GM19455 (cell line): Measurements from ENCODE around the gene FHAD1.

Experiments used
- ATAC-seq: cut with Tn5 transposase; IDR thresholded peaks from one replicate; pipeline ENCODE4 v1.9.1; 2021; ENCODE audit not compliant: unreplicated experiment

Gene FHAD1

GRCh38 chr1:15324869-15325335 lies 77.9 kb downstream of the FHAD1 start:
- ATAC-seq, result no peak

DNA sequence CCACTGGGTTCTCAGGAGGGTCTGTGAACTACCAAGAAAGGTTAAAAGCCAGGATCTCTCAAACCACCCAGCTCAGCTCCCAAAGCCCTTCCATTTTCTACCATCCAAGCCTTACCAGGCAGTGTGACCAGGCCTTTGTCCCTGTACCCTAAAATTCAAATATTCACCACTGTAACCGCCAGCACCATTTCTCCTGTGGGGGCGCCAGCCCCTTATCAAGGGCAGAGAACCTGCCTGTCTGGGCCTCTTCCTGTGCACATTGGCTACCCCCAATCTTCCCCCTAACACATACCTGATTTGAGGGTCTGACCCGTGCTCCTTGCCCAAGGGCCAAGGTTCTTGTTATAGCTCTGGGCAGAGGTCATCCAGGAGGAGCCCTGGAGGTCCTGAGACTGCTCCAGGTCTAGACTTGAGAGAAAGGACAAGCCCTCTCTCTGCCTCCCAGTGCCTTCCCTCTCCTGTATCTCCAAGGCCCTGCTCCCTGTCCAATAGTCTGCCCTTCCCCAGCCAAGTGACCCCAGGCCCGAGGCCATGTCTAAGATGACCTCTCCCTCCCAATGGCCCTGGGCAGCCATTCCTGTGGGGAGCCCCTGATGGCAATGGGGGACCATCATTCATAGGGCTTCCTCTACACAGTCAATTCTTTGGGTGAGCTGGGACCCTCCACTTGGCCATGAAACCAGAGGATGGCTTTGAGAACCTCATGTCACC lies 78.5 kb downstream of the FHAD1 start:
- ATAC-seq, result no peak

- no peak for ATAC-seq
These were observed 79.9 kb downstream of the FHAD1 start for GRCh38 chr1:15326691-15327588.

DNA sequence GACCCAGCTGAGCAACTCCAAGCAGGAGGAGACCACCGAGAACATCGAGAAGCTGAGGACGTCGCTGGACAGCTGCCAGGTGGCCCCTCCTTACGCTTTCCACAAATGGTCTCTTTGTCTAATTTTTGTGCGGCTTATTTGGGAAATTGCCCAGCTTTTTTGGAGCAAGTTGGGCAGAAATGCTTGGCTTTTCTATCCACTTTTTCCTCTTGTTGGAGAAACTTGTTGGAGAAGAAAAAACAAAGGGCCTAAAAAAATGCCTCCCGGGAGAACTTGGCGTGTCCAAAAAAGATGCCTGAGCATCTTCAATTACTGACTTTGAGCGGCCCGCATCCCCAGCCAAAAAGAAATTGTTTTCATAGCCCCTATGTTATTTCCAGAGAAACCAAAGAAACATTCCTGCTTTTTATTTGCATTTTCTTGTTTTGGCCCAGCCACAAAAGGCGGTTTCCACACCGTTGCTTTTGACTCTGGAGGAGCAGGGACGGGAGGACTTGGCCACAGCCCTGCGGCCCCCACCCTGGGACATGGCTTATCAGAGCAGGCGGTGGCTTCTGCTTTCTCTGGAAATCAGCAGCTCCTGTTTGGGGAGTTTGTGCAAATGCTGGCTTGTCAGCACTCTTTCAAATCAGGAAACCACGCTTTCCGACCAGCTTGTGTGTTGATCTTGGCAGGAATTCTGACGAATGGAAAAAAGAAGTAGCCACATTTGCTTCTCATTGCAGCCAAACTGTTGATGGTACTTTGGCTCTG lies 81.5 kb downstream of the FHAD1 start:
- no peak for ATAC-seq

DNA sequence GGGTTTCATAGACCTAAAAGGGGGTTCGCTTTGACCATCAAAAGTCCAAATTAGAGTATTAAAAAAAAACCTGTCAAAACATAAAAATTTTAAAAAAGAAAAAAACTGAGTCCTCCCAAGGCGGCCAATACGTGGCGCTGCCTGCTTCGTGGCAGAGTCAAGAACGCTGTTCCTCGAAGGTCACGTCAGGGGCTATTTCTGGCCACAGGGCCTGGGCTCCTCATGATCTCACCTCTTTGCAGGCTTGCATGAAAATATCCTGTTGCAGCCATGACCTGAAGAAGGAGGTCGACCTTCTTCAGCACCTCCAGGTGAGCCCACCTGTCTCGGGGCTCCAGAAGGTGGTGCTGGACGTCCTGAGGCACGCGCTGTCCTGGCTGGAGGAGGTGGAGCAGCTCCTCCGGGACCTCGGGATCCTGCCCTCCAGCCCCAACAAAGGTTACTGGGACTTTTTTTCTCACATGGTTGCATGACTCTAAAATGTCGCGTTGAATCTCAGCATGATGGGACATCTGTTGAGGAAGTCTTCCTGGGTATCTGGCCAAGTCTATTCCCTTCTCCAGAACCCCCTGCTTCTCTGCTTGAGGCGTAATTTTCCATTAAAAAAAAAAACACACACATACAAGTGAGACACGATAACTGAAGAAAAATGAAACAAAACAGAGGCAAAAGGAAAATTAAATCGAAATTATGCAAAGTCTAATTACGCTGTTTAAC lies 82.2 kb downstream of the FHAD1 start:
- ATAC-seq, result no peak

DNA sequence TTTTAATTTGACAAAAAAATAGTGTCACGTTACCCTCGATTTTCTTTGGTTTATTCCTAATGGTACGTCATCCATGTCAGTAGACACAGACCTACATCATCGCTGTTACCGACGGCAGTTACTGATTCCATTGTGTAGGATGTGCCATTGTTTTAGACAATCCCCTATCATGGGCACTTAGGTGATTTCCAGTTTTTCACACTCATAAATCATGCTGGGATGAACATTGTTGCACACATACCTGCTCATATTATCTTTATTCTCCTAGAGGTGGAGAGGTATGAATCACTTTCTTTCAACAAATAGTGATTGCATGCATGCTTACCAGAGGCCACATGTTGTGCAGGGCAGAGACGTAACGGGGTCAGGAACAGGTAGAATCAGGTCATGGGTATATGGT lies 83.0 kb downstream of the FHAD1 start:
- ATAC-seq, result no peak

DNA sequence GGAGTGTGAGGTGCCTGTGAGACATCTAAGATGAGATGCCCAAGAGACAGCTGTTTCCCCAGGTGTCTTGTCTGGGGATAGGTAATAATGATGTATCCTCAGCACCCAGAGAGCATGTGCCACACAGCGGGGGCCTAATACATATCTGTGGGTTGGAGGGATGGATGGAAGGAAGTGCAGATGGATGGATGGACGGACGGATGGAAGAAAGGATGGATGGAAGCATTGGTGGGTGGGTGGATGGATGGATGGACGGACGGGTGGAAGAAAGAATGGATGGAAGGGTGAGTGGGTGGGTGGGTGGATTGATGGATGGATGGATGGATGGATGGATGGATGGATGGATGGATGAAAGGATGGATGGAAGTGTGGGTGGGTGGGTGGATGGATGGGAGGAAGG lies 84.2 kb downstream of the FHAD1 start:
- no peak for ATAC-seq

GRCh38 chr1:15331734-15332133 lies 84.7 kb downstream of the FHAD1 start:
- no peak for ATAC-seq

- no peak for ATAC-seq
These were observed 85.5 kb downstream of the FHAD1 start for GRCh38 chr1:15332525-15332924.

- no peak for ATAC-seq
These were observed 86.1 kb downstream of the FHAD1 start for GRCh38 chr1:15332952-15333715.

GRCh38 chr1:15334995-15335394 lies 88.0 kb downstream of the FHAD1 start:
- ATAC-seq, result no peak

GRCh38 chr1:15336866-15337265 lies 89.8 kb downstream of the FHAD1 start:
- no peak for ATAC-seq

- ATAC-seq, result no peak
These were observed 90.8 kb downstream of the FHAD1 start for GRCh38 chr1:15337656-15338402.

GRCh38 chr1:15339570-15339969 lies 92.5 kb downstream of the FHAD1 start:
- ATAC-seq, result no peak

GRCh38 chr1:15341228-15341627 lies 94.2 kb downstream of the FHAD1 start:
- no peak for ATAC-seq

GRCh38 chr1:15341634-15342407 lies 94.8 kb downstream of the FHAD1 start:
- no peak for ATAC-seq

GRCh38 chr1:15342408-15342967 lies 95.5 kb downstream of the FHAD1 start:
- ATAC-seq, result no peak

- ATAC-seq, result no peak
These were observed 96.1 kb downstream of the FHAD1 start for GRCh38 chr1:15343099-15343498.
